K562 (cell line): ENCODE results near the gene NINJ2. TPM values are rescaled to one million over a fixed set of nuclear protein-coding genes. Genes with fewer than 3 reads are reported as not detected.
A peak's percentile ranks its signal among the peaks of the same experiment; 100 is the strongest.

Source experiments
- ARID2 ChIP-seq: fragments of 450-650 bp; IDR thresholded peaks from 2 replicates; pipeline ENCODE4 v1.6.1; 2017; ENCODE audit warnings: antibody characterized with exemption, mild to moderate bottlenecking
- BRD9 ChIP-seq: fragments of 450-650 bp; IDR thresholded peaks from 2 replicates; pipeline ENCODE4 v1.6.1; 2018; ENCODE audit warnings: low read depth; ENCODE audit not compliant: partially characterized antibody
- CBFA2T3 ChIP-seq: fragments of 450-650 bp; IDR thresholded peaks from 2 replicates; pipeline ENCODE4 v1.6.1; 2017
- CBX1 ChIP-seq: sonication (generic); IDR thresholded peaks from 2 replicates; pipeline ENCODE4 v1.6.1; 2016; ENCODE audit warnings: antibody characterized with exemption, low read depth, mild to moderate bottlenecking
- CTBP1 ChIP-seq: fragments of 450-650 bp; IDR thresholded peaks from 2 replicates; pipeline ENCODE4 v1.6.1; 2016; ENCODE audit warnings: borderline replicate concordance
- CXXC5 ChIP-seq: fragments of 250-450 bp; sonication (Bioruptor Pico); IDR thresholded peaks from 2 replicates; pipeline ENCODE4 v1.8.0; 2022; ENCODE audit warnings: inconsistent platforms, mild to moderate bottlenecking, moderate library complexity
- GABPA ChIP-seq: fragments of 200-800 bp; sonication (Bioruptor generic); conservative IDR thresholded peaks from 2 replicates; pipeline ENCODE4 v1.6.1; 2016; ENCODE audit warnings: low read depth, missing genetic modification characterization, missing compliant biosample characterization
- HDAC8 ChIP-seq: fragments of 450-650 bp; IDR thresholded peaks from 2 replicates; pipeline ENCODE4 v1.6.1; 2016; ENCODE audit warnings: mild to moderate bottlenecking, missing genetic modification characterization, moderate library complexity, missing compliant biosample characterization
- MAZ ChIP-seq, 2 experiments: fragments of 450-650 bp in 1 of 2; sonication (generic) in 1 of 2; formaldehyde crosslinking; IDR thresholded peaks in 1 of 2; conservative IDR thresholded peaks in 1 of 2; 2 replicates each; pipeline versions ENCODE4 v1.4.0 to v1.5.0; 2020; ENCODE audit warnings: mild to moderate bottlenecking in 1 of 2, missing genetic modification reagents in 1 of 2
- NR2C1 ChIP-seq, 2 experiments: fragments of 450-650 bp; IDR thresholded peaks; 2 replicates each; pipeline ENCODE4 v1.6.1; 2017; ENCODE audit warnings: mild to moderate bottlenecking in 2 of 2, antibody characterized with exemption in 1 of 2, inconsistent platforms in 1 of 2, missing compliant biosample characterization in 1 of 2, missing genetic modification characterization in 1 of 2
- PHF20 ChIP-seq: fragments of 450-650 bp; IDR thresholded peaks from 2 replicates; pipeline ENCODE4 v1.6.1; 2018; ENCODE audit not compliant: partially characterized antibody
- RAD21 ChIP-seq, 2 experiments: fragments of 250-450 bp in 1 of 2; fragments of 450-650 bp in 1 of 2; sonication (Bioruptor Pico) in 1 of 2; formaldehyde crosslinking in 1 of 2; IDR thresholded peaks in 1 of 2; conservative IDR thresholded peaks in 1 of 2; 2 replicates each; pipeline versions ENCODE4 v1.4.0 to v1.8.0; 2020 to 2022; ENCODE audit warnings: mild to moderate bottlenecking in 2 of 2, moderate library complexity in 1 of 2
- SOX6 ChIP-seq: fragments of 450-650 bp; IDR thresholded peaks from 2 replicates; pipeline ENCODE4 v1.6.1; 2014; ENCODE audit warnings: mild to moderate bottlenecking
- SRSF9 ChIP-seq: fragments of 200-400 bp; formaldehyde crosslinking; IDR thresholded peaks from 2 replicates; pipeline ENCODE4 v1.6.1; 2017; ENCODE audit warnings: low read depth, low read length, borderline replicate concordance
- STAG1 ChIP-seq: sonication (generic); formaldehyde crosslinking; IDR thresholded peaks from 2 replicates; pipeline ENCODE4 v1.5.0; 2020; ENCODE audit warnings: missing genetic modification reagents, borderline replicate concordance
- TAF15 ChIP-seq: fragments of 200-400 bp; formaldehyde crosslinking; IDR thresholded peaks from 2 replicates; pipeline ENCODE4 v1.6.1; 2017; ENCODE audit warnings: mild to moderate bottlenecking, low read depth, low read length, moderate library complexity
- TFAP4 ChIP-seq: sonication (generic); formaldehyde crosslinking; IDR thresholded peaks from 2 replicates; pipeline ENCODE4 v1.8.0; 2022; ENCODE audit warnings: missing genetic modification reagents, mild to moderate bottlenecking, moderate library complexity, borderline replicate concordance
- ZBTB17 ChIP-seq: fragments of 450-650 bp; formaldehyde crosslinking; IDR thresholded peaks from 2 replicates; pipeline ENCODE4 v1.4.0; 2020; ENCODE audit warnings: mild to moderate bottlenecking
- ZBTB7A ChIP-seq: IDR thresholded peaks from 2 replicates; pipeline ENCODE4 v1.6.1; 2011; ENCODE audit warnings: low read depth, mild to moderate bottlenecking, low read length, moderate library complexity, borderline replicate concordance; ENCODE audit not compliant: control insufficient read depth
- ZNF584 ChIP-seq: fragments of 200-800 bp; sonication (Bioruptor generic); IDR thresholded peaks from 2 replicates; pipeline ENCODE4 v1.6.1; 2016; ENCODE audit warnings: low read depth, mild to moderate bottlenecking, missing genetic modification characterization, missing compliant biosample characterization
- ZNF589 ChIP-seq: fragments of 200-800 bp; sonication (Bioruptor generic); IDR thresholded peaks from 2 replicates; pipeline ENCODE4 v1.6.1; 2016; ENCODE audit warnings: low read depth, missing genetic modification characterization, missing compliant biosample characterization
- ZNF699 ChIP-seq: fragments of 250-450 bp; sonication (Bioruptor Pico); IDR thresholded peaks from 2 replicates; pipeline ENCODE4 v1.8.0; 2021; ENCODE audit warnings: mild to moderate bottlenecking, moderate library complexity; ENCODE audit not compliant: insufficient replicate concordance
- polyA plus RNA-seq, 8 experiments: library from polyadenylated mRNA; depleted of rRNA in 4 of 8; stranded (reverse) in 5 of 8; unstranded in 3 of 8; fragments of >200 nt; fragmentation: Nextera tagmentation in 2 of 8; fragmentation: Illumina TruSeq in 1 of 8; extraction: Ambion mirVana in 2 of 8; extraction: Trizol in 1 of 8; gene quantifications; 2 replicates each; pipeline versions ENCODE4 v1.2.1 to v1.2.3, GENCODE V29; 2011 to 2014; ENCODE audit warnings: inconsistent platforms in 1 of 8, missing spikeins in 1 of 8
- total RNA-seq, 7 experiments: library from RNA; depleted of rRNA in 6 of 7; stranded (reverse); fragments of >200 nt in 6 of 7; fragmentation: Illumina TruSeq in 2 of 7; extraction: Trizol in 2 of 7; gene quantifications; 2 replicates each; pipeline versions ENCODE4 v1.2.1 to v1.2.3, GENCODE V29; 2011 to 2021; ENCODE audit warnings: low replicate concordance in 1 of 7
- TF ChIP-seq, protein P1 (sequence below): fragments of 450-650 bp; IDR thresholded peaks from 2 replicates; pipeline ENCODE4 v1.6.1; 2017; ENCODE audit warnings: antibody characterized with exemption, mild to moderate bottlenecking

NINJ2 gene
- total and polyA plus RNA-seq, 9 of the 15 experiments (the other 6 are each of a cell fraction or from before 2014, with no cell fraction given), result 2.6 to 16.0 (median 4.5) TPM

DNA sequence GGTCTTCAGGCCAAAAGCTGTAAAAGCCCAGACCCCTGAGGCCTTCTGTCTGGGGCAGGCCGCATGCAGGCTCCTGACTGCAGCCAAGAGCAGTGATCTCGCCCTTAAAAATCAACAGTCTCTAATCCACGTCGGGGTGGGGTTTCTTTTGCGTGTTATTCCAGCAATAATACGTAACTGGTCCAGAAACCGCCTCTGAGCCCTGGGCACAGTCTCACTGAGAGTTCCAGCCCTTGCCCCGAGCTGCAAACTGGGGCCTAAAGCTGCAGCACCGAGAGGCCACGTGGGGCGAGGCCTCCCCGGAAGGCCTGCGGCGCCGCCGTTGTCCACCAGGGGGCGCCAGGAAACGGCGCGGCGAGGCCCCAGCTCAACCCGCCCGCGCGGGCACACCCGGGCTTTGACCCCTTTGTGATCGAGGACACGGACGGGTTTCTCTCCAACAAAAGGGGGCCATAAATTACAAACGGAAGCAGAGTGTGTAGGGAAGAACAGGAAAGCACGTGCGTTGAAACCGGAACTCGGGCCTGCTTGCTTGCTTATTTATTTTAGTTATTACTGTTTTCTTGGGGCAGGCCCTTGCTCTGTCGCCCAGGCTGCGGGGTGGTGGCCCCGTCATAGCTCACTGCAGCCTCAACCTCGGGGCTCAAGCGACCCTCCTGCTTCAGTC is 87.2 kb downstream of the NINJ2 start (continued):
- 0 out of 2 replicates have a peak, but pooled peaks have one; percentile 29 for TF ChIP-seq ZBTB7A
- TF ChIP-seq SOX6, result peak; percentile 40; the same call in 1 of the 2 replicates
- 0 out of 2 replicates have a peak, but pooled peaks have one; percentile 24 for TF ChIP-seq HDAC8 (tag)
- TF ChIP-seq STAG1 (CRISPR knock-in tag), result peak; percentile 68; the same call in 1 of the 2 replicates
- TF ChIP-seq NR2C1 (IDR thresholded peaks at IDR 0.05), result peak; percentile 31; the same call in 1 of the 2 replicates
- no peak for TF ChIP-seq NR2C1 (tag; IDR thresholded peaks at IDR 0.05)
- TF ChIP-seq PHF20, result peak; percentile 58
- TF ChIP-seq MAZ (CRISPR knock-in tag; conservative IDR thresholded peaks at IDR 0.05 in 1 of 2, IDR thresholded peaks at IDR 0.05 in 1 of 2), result peak; percentile 78 to 81
- no peak for TF ChIP-seq SRSF9
- peak; percentile 76 for TF ChIP-seq CXXC5
- TF ChIP-seq CBX1, result peak; percentile 58; the same call in 1 of the 2 replicates
- peak; percentile 85; the same call in 1 of the 2 replicates for TF ChIP-seq ZNF589
- 0 out of 2 replicates have a peak, but pooled peaks have one; percentile 14 for TF ChIP-seq CBFA2T3
- TF ChIP-seq ZNF584 (CRISPR knock-in tag), result peak; percentile 64; the same call in 1 of the 2 replicates
- no peak for TF ChIP-seq ZNF699 (CRISPR knock-in tag)
- TF ChIP-seq ZBTB17 (CRISPR knock-in tag), result 0 out of 2 replicates have a peak, but pooled peaks have one; percentile 46
- no peak for TF ChIP-seq TAF15
- peak; percentile 49; the same call in 1 of the 2 replicates for TF ChIP-seq CTBP1
- TF ChIP-seq GABPA (tag), result peak; percentile 62
- peak; percentile 91 to 94 for TF ChIP-seq RAD21 (CRISPR knock-in tag; conservative IDR thresholded peaks at IDR 0.05 in 1 of 2, IDR thresholded peaks at IDR 0.05 in 1 of 2)
- peak; percentile 82 for TF ChIP-seq TFAP4 (CRISPR knock-in tag)
- TF ChIP-seq BRD9, result peak; percentile 61
- TF ChIP-seq, protein P1, sequence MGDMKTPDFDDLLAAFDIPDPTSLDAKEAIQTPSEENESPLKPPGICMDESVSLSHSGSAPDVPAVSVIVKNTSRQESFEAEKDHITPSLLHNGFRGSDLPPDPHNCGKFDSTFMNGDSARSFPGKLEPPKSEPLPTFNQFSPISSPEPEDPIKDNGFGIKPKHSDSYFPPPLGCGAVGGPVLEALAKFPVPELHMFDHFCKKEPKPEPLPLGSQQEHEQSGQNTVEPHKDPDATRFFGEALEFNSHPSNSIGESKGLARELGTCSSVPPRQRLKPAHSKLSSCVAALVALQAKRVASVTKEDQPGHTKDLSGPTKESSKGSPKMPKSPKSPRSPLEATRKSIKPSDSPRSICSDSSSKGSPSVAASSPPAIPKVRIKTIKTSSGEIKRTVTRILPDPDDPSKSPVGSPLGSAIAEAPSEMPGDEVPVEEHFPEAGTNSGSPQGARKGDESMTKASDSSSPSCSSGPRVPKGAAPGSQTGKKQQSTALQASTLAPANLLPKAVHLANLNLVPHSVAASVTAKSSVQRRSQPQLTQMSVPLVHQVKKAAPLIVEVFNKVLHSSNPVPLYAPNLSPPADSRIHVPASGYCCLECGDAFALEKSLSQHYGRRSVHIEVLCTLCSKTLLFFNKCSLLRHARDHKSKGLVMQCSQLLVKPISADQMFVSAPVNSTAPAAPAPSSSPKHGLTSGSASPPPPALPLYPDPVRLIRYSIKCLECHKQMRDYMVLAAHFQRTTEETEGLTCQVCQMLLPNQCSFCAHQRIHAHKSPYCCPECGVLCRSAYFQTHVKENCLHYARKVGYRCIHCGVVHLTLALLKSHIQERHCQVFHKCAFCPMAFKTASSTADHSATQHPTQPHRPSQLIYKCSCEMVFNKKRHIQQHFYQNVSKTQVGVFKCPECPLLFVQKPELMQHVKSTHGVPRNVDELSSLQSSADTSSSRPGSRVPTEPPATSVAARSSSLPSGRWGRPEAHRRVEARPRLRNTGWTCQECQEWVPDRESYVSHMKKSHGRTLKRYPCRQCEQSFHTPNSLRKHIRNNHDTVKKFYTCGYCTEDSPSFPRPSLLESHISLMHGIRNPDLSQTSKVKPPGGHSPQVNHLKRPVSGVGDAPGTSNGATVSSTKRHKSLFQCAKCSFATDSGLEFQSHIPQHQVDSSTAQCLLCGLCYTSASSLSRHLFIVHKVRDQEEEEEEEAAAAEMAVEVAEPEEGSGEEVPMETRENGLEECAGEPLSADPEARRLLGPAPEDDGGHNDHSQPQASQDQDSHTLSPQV, result peak; percentile 99
- TF ChIP-seq ARID2, result 0 out of 2 replicates have a peak, but pooled peaks have one; percentile 44
